IPS-18c (cell line): ENCODE data around the gene KCNQ1.

ENCODE experiments used
- H3K4me3 ChIP-seq: 2 replicates; pipeline ENCODE4 v1.7.0; 2013; ENCODE audit warnings: low read depth, mild to moderate bottlenecking, low read length, moderate library complexity; ENCODE audit not compliant: insufficient read depth
- H3K9me3 ChIP-seq: one replicate; pipeline ENCODE4 v1.6.1; 2013; ENCODE audit warnings: mild to moderate bottlenecking, low read length, moderate library complexity; ENCODE audit not compliant: control insufficient read depth, insufficient read depth

Gene KCNQ1

GRCh38 chr11:2857918-2858317 is 413.1 kb downstream of the KCNQ1 start:
- no peaks in the 10 kb centered on the region for H3K9me3 ChIP-seq
- H3K4me3 ChIP-seq = no peak overlapping the region

DNA sequence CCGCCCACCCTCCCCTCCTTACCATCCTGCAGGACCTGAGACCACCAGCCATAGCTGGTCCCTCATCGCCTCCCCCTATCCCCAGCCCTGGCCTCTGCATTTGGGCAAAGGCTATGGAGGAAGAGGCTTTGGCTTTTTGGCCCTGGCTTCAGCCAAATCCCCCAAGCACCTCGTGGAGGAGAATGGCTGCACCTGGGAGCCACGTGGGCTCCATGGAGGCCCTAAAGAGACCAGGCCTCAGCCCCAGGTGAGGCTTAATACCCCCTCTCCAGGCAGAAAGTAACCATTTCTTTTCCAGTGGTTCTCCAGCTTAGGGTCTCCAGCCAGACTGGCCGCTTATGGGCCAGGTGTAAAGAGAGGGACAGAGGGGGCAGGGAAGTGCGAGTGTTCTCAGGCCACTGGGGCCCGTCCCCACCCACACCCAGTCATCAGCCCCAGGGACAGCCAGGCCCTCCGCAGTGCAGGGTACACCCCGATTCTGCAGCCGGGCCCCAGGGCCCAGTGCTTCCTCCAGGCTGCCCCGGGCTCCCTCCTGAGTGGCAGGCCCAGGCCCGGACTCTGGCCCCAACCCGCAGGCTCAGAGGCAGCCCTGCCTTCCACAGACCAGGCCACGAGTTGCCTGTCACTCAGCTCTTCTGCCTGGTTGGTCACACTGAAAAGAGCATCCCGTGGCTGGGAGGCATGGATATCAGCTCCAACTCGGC is 414.3 kb downstream of the KCNQ1 start:
- Histone ChIP-seq H3K9me3 (no peaks in the 10 kb centered on the region), H3K4me3 (no peak overlapping the region)

DNA sequence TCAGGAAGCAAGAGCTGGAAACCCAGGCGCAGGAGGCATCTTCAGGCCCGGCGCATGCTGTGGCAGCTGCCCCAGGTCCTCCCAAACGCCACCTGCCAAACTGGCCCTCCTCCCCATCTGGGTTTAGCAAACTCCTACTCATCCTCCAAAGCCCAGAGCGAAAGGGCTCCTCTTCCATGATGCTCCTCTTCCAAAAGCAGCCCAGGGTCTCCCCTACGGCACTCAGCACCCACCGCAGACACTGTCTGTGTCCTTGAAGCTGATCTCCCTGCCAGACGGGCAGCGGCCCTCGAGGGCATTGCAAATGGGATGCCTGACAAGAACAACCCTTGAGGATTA is 414.9 kb downstream of the KCNQ1 start:
- no peaks in the 10 kb centered on the region for H3K9me3 ChIP-seq
- H3K4me3 ChIP-seq = no peak overlapping the region

GRCh38 chr11:2860636-2861035 is 415.8 kb downstream of the KCNQ1 start:
- no peak overlapping the region for H3K4me3 ChIP-seq
- no peaks in the 10 kb centered on the region for H3K9me3 ChIP-seq

- H3K4me3 ChIP-seq = peak overlapping the region; percentile 2; the same call in 1 of the 2 replicates
These were observed 417.8 kb downstream of the KCNQ1 start for GRCh38 chr11:2862395-2863275.

GRCh38 chr11:2863276-2863618 is 418.4 kb downstream of the KCNQ1 start:
- Histone ChIP-seq H3K9me3 (no peaks in the 10 kb centered on the region), H3K4me3 (peak overlapping the region; percentile 2; the same call in 1 of the 2 replicates)

More at GRCh38 chr11:2862395-2863275, 417.8 kb downstream of the KCNQ1 start:
- no peaks in the 10 kb centered on the region for H3K9me3 ChIP-seq

- H3K4me3 ChIP-seq = no peak overlapping the region
- H3K9me3 ChIP-seq = no peaks in the 10 kb centered on the region
These were observed 420.1 kb downstream of the KCNQ1 start for GRCh38 chr11:2864901-2865300.

DNA sequence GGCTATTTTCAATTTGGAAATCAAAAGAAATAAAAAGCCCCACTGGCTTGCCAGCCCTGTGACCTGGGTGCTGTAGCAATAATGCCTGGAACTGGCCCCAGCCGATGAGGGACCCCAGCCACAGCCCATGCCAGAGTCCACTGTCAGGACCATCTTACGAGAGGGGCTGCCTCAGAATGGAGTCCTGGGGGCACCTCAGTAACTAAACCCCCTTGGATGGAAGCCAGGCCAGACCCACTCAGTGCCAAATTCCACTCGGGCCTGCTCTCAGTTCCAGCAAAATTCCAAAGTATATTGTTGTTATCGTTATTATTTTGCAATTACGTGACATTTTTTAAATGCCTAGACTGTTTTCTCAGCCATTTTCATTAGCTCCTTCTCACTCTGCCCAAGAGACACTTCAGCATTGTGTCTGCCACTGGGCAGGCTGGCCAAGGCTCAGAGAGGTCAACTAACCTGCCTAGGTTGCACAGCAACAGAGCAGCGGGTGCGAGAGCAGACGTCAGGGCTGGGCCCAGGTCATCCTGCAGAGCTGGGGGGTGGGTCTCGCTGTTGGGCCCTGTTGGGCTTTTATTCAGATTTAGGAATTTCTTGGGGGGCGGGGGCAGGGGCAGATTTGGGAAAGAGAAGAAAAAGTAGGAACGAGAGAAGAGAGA is 421.2 kb downstream of the KCNQ1 start:
- no peak overlapping the region for H3K4me3 ChIP-seq
- H3K9me3 ChIP-seq = no peaks in the 10 kb centered on the region

GRCh38 chr11:2867142-2867541 is 422.3 kb downstream of the KCNQ1 start:
- no peak overlapping the region for H3K4me3 ChIP-seq
- H3K9me3 ChIP-seq = no peaks in the 10 kb centered on the region

- Histone ChIP-seq H3K9me3 (no peaks in the 10 kb centered on the region), H3K4me3 (no peak overlapping the region)
These were observed 423.1 kb downstream of the KCNQ1 start for GRCh38 chr11:2867722-2868505.

- H3K4me3 ChIP-seq = peak overlapping the region; percentile 15
- no peaks in the 10 kb centered on the region for H3K9me3 ChIP-seq
These were observed 423.8 kb downstream of the KCNQ1 start for GRCh38 chr11:2868506-2869133.

- no peaks in the 10 kb centered on the region for H3K9me3 ChIP-seq
- H3K4me3 ChIP-seq = peak overlapping the region; percentile 15; the same call in 1 of the 2 replicates
These were observed 424.3 kb downstream of the KCNQ1 start for GRCh38 chr11:2869134-2869526.

- Histone ChIP-seq H3K4me3 (peak overlapping the region; percentile 3; the same call in 1 of the 2 replicates), H3K9me3 (no peaks in the 10 kb centered on the region)
These were observed 425.0 kb downstream of the KCNQ1 start for GRCh38 chr11:2869561-2870427.

- Histone ChIP-seq H3K4me3 (no peak overlapping the region), H3K9me3 (no peaks in the 10 kb centered on the region)
These were observed 425.7 kb downstream of the KCNQ1 start for GRCh38 chr11:2870460-2870859.

- Histone ChIP-seq H3K9me3 (no peaks in the 10 kb centered on the region), H3K4me3 (no peak overlapping the region)
These were observed 426.3 kb downstream of the KCNQ1 start for GRCh38 chr11:2870969-2871680.
